Measurements from ENCODE around the gene HIP1R. TPM values are rescaled to one million over a fixed set of nuclear protein-coding genes. Genes with fewer than 3 reads are reported as not detected.

Gene HIP1R
- total RNA-seq, 2 donors from 2014 or later: 12.8 to 19.3 TPM

DNA sequence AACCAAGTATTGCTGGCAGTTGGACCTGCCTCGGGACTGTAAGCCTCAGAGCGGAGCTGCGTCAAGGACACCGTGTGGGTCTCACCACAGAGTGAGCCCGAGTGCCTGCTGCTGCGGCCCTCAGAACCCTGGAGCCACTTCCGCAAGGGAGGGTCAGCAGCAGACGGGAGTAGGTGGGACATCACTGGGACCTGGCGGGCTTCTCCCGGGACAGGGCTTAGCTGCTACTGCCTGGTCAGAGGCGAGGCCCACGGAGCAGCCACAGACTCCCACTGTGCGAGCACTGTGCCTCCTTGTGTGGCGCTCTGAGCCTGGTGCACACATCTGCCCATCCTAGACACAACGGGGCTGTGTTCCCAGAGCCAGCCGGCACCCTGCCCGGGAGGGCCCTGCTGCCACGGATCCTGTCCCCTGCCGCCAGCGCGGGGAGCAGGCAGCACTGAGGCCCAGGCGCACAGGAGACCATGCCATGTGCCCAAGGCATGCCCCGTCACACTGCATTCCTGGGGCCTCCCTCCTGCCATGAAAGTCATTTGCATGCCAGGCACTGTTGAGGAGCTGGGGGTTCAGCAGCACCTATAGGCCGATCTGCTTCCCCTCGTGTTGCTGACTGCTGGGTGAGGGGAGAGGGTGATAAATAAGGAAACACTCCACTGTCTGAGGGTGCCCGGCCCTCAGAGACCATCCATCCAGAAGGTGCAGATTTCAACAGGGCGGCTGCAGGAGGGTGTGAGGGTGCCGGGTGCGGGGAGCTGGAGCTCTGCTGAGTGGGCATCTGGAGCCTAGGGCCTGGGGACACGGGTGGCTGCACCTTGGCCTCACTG, 10.0 kb downstream of the HIP1R start:
- peak; percentile 46 for DNase-seq (ENCODE audit: low spot score)
- intact Hi-C loops (cut with DNase I): no loop called here

DNA sequence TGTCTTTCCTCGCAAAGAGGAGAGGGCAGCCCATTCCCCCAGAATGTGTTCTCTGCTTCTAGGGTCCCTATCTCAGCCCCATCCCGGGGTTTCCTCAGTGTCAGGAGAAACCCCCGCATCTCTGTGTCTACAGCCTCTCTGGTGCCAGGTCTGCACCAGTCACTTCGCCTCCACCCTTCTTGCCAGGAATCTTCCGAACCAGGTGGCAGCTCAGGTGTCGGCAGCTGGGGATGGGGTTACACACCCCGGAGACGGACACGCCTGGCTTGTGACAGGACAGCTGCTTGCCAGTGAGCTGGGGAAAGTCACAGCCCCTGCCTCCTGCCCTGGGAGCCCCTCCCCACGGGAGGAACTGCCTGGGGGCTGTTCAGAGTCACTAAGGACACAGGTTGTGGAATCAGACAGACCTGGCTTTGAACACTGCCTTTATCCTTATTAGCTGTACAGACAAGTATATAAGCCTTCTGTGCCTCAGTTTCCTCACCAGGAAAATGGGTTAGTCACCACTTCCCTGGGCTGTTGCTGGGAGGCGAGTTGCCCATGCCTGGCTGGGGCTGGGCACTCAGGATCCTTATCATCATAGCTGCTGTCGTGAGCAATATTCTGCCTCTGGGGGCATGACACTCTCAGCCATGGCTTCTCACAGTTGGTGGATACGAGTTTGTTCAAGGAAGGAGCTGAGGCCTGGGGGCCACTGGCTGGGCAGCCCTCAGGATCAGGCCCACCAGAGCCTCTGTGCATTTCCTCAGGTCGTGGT, 10.8 kb downstream of the HIP1R start:
- intact Hi-C loops (cut with DNase I): no loop called here
- no peak for DNase-seq (ENCODE audit: low spot score)

DNA sequence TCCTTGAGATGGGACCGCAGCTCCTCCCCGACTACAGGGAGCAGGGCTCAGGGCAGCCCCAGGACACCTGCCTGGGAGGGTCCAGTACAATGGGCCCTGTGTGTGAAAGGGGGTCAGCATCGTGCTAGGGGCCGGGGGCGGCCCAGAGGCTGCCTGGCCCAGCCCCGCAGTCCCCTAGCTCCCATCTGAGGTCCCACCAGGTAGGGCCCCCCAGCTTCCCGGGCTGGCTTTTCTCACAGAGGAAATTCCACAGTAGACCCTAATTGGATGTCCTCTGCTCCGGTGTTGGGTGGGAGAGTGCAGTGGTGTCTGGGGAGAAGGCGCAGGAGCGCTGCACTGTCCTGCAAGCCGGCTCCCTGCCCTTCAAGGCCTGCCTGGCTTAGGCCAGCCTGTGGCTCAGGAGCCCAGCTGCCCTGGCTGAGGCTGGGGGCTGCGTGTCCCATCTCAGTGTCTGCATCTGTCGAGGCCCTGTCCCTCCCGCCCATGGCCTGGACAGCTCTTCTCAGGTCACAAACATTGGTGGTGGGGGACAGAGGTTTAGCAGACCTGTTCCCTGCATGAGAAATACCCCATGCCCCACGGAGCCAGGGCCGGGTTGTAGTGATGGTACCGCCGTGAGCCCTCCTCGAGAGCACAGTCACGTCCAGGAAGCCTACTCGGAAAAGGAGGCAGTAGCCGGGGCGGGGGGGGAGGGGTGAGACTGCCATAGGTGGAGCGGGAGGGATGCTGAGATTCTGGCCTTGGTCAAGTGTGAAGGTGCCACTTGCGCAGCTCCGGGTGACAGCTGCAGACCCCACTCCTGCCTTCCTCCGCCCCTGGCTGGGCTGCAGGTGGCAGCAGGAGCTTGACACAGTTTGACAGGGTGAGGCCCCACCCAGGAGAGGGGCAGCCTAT, 11.6 kb downstream of the HIP1R start:
- peak; percentile 76 for DNase-seq (ENCODE audit: low spot score)
- intact Hi-C loops (cut with DNase I): no loop called here

DNA sequence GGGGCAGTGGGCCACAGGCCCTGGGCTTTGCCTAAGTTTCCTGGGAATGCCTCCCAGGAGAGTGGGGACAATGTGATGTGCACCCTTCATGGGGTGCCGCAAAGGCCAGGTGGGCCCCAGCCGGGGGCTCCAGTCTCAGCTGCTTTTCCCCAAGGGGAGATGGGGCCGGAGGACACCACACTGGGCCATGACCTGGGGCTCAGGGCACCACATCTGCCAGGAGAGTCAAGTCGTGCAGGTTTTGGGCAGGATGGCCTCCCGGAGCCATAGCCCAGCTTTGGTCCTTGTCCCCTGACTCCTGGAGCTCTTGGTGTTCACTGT, 12.2 kb downstream of the HIP1R start:
- intact Hi-C loops (cut with DNase I): no loop called here
- no peak for DNase-seq (ENCODE audit: low spot score)

DNA sequence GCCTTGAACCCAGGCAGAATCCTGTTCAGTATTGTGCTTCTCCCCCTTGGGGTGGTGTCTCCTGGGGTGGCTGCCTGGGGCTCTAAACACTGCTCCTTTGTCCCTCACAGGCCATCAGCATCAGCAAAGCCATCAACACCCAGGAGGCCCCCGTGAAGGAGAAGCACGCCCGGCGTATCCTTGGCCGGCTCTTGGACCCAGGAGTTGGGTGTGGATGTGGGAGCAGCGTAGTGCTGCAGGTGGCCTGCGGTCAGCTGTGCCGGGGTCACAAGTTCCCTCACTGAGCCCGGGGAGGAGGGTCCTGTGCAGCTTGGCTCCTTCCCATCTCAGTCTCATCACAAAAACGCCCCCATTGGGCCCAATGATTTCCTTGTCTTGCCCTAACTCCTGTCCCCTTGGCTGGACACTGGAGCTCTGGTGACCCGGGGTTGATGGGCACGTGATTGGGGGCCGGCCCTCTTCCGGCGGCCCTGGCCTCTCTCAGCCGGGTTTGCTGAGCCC, 12.7 kb downstream of the HIP1R start:
- intact Hi-C loops (cut with DNase I): no loop called here

DNA sequence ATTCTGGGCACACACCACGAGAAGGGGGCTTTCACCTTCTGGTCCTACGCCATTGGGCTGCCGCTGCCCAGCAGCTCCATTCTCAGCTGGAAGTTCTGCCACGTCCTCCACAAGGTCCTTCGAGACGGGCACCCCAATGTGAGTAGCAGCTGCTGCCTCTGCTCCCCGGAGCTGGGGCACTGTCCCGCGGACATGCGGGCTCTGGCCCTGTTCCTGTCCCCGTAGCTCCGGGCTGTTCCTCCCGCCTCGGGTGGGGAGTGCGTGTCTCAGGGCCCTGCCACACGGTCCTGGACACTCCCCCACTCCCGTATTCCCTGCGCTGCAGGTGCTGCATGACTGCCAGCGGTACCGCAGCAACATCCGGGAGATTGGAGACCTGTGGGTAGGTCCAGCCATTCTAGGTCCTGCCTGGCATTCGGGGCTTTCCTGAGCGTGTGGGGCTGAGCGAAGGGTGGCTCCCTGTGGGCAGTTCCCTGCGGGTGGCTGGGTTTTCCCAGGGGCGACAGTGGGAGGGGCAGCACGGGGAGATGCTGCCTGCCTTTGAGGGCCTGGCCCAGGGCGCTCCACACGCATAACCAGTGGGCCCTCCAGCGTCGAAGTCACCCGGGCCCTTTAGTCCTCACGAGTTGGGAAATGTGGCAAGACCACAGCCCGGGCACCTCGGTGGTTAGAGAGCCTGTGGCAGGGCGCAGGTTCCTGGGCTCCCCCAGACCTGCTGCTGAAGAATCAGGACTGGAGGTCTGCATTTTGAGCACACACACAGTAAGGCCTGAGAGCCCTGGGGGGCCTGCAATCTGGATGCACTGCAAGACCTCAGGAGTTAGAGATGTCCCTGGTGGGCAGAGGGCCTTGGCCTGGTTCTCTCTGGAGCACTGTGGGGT, 13.5 kb downstream of the HIP1R start:
- DNase-seq (ENCODE audit: low spot score): no peak
- intact Hi-C loops (cut with DNase I): no loop called here

More for the DNA sequence above, 12.7 kb downstream of the HIP1R start:
- DNase-seq (ENCODE audit: low spot score): no peak

DNA sequence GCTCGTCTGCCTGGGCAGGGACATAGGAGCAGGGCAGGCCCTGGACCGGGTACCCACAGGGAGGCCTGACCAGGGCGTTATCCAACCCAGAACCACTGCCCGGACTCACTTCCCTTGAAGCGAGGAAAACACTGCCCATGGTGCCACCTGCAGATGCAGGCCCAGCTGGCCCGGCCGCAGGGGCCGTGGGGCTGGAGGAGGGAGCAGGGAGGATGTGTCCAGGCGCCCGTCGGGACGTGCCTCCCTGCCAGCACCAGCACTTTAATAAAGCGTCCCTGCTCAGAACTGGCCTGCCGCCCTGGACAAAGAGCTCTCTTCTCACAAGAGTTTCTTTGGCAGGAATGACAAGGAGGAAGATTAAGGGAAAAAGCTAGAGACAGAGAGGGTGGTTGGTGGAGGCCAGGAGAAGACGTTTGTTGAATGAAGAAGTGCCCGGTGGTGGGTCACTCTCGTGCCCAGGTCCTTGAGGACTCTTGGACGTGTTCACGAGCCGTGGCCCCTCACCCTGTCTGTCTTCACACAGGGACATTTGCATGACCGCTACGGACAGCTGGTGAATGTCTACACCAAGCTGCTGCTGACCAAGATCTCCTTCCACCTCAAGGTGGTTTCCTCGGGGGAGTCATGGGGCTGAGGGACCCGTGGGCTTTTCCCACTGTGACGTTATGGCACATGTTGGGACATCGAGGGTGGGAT, 14.2 kb downstream of the HIP1R start:
- DNase-seq (ENCODE audit: low spot score): no peak
- intact Hi-C loops (cut with DNase I): loop anchor here in 1 of 2 donors (10.0 kb wide), 2 partner anchors 55 to 385 kb away; partner anchors contain the start of genes MPHOSPH9 and MTRFR

DNA sequence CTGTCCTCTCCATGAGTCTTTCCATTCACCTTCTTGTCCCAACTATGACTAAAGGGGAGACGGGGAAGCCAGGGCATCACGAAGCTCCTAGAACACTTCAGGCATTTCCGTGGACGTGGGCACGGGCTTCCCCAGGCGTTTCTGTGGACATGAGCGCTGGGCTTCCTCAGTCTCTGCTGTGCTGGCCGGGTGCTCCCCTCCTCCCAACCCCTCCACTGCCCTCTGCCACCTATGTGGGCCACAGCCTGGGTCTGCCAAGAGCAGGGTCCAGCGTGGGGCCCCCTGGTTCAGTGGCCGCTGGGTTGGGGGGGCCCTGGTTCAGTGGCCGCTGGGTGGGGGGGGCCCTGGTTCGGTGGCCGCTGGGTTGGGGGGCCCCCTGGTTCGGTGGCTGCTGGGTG, 14.8 kb downstream of the HIP1R start:
- intact Hi-C loops (cut with DNase I): loop anchor here in 1 of 2 donors (10.0 kb wide), 2 partner anchors 55 to 385 kb away; partner anchors contain the start of genes MPHOSPH9 and MTRFR
- no peak for DNase-seq (ENCODE audit: low spot score)

DNA sequence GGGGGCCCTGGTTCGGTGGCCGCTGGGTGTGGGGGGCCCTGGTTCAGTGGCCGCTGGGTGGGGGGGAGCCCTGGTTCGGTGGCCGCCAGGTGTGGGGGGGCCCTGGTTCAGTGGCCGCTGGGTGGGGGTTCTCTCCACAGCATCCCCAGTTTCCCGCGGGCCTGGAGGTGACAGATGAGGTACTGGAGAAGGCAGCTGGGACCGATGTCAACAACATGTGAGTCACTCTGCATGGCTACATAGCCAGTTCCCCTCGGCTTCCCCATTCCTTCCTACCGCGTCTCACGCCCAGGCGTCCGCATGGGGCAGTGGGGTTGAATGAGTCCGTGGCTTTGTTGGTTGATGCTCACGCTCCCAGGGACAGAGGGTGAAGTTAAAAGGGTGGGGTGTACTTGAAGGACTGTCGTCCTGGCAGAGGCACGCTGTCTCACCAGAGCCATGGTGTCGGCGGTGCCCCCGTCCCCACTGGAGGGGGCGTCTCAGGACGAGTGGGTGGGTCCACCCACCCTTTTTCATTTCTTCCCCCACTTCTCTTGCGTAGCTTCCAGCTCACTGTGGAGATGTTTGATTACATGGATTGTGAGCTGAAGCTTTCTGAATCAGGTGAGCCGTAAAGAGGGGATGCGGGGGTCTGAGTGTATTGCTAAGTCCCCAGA, 15.6 kb downstream of the HIP1R start:
- intact Hi-C loops (cut with DNase I): loop anchor here in 1 of 2 donors (10.0 kb wide), 2 partner anchors 56 to 384 kb away; partner anchors contain the start of genes MPHOSPH9 and MTRFR
- no peak for DNase-seq (ENCODE audit: low spot score)

DNA sequence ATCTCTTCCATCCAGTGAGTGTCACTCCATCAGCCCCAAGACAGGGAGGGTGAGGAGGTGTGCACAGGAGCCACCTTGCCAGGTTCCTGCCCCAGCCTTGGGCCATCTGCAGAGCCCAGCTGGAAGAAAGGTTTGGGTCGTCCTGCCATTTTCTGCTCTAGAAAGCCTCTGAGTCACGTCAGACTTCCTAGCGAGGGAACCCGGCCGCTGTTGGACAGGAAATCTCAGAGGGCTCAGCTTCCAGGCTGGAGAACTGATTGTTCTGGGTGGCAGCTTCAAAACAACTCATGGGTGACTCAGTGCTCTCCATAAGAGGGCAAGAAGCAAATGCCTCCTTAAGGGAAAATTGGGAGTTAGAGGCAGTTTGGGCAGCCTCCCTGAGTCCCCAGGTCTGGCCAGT, 16.6 kb downstream of the HIP1R start:
- no peak for DNase-seq (ENCODE audit: low spot score)

DNA sequence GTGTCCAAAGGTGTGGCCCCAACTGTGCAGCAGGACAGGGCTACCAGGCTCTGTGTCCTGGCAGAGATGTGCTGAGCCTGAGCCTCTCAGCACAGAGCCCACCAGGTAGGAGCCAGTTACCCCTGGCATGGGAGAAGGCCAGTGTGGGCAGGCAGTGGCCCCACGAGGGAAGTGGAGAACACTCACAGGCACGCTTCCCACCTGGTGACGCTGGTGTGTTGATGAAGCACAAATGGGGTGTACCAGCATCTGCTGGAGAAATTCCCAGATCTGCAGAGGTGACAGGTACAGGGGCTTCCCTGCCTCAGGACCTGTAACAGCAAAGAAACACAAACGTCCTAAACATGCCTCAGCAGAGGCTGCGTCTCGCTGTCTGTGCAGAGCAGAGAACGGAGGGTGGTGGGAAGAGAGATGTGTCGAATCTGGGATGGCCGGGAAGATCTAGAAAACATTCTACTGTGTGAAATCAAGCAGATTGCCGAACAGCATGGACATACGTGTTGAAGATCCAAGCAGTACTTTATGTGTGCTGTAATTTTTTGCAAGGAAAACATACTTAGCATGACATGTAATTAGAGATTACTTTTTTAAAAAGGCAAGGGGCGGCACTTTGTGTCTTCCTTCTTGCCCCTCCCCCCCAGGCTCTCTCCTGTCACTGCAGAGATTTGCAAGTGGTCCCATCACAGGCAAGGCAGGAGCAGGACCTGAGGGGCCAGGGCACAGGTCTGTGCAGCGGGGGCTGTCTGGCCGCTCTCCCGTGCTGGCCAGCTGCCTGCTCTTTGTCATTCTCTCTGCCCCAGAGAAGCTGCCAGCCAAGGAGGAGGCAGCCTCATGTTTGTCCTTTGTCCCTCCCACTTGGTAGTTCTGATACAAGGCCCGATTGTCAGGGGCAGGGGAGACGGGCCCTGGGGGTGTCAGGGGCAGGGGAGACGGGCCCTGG, 17.3 kb downstream of the HIP1R start:
- no peak for DNase-seq (ENCODE audit: low spot score)
- intact Hi-C loops (cut with DNase I): loop anchor here in 1 of 2 donors (10.0 kb wide), 2 partner anchors 58 to 382 kb away; partner anchors contain the start of genes MPHOSPH9 and MTRFR

More for the DNA sequence above, 16.6 kb downstream of the HIP1R start:
- intact Hi-C loops (cut with DNase I): loop anchor here in 1 of 2 donors (10.0 kb wide), 2 partner anchors 57 to 383 kb away; partner anchors contain the start of genes MPHOSPH9 and MTRFR

DNA sequence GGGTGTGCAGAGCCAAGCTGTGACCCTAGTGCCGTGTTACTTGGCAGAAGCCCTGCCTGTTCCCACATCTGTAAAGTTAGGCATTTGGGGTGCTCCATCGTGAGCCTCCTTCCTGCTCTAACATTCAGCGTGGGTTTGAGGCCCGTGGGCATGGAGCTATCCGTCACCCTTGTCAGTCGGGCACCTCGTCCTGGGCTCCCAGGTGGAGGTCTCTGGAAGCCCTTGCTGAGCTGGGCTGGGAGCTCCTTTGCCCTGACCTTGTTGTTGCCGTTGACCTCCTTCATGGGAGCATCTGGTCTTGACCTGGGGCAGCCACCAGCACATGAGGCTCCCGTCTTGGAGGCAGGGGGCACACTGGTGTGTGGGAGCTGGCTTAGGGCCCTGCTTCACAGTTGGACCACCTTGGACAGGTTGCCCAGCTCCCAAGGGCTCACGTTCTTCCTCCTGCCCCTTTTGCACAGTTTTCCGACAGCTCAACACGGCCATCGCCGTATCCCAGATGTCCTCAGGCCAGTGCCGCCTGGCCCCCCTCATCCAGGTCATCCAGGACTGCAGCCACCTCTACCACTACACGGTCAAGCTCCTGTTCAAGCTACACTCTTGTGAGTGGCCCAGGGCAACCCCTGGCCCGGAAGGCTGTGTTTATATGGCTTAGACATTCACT, 18.5 kb downstream of the HIP1R start:
- DNase-seq (ENCODE audit: low spot score): no peak
- intact Hi-C loops (cut with DNase I): loop anchor here in 1 of 2 donors (10.0 kb wide), 2 partner anchors 59 to 381 kb away; partner anchors contain the start of genes MPHOSPH9 and MTRFR

DNA sequence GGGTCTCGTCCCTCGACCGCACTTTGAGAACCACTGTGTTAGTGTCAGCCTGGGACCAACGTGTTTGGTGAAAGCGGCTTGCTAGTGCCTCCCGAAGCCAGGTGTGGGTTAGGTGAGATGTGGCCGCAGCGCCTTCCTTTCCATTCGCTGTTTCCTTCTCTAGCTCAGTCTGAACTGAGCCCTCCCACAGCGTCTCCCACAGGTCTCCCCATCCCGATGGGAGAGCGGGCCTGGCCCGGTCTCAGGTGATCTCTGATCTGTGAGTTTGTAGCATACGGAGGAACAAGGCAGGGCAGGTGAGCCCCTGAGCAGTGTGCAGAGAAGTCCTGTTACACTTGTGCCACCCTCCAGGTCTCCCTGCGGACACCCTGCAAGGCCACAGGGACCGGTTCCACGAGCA, 19.3 kb downstream of the HIP1R start:
- no peak for DNase-seq (ENCODE audit: low spot score)
- intact Hi-C loops (cut with DNase I): loop anchor here in 1 of 2 donors (10.0 kb wide), 2 partner anchors 60 to 380 kb away; partner anchors contain the start of genes MPHOSPH9 and MTRFR

DNA sequence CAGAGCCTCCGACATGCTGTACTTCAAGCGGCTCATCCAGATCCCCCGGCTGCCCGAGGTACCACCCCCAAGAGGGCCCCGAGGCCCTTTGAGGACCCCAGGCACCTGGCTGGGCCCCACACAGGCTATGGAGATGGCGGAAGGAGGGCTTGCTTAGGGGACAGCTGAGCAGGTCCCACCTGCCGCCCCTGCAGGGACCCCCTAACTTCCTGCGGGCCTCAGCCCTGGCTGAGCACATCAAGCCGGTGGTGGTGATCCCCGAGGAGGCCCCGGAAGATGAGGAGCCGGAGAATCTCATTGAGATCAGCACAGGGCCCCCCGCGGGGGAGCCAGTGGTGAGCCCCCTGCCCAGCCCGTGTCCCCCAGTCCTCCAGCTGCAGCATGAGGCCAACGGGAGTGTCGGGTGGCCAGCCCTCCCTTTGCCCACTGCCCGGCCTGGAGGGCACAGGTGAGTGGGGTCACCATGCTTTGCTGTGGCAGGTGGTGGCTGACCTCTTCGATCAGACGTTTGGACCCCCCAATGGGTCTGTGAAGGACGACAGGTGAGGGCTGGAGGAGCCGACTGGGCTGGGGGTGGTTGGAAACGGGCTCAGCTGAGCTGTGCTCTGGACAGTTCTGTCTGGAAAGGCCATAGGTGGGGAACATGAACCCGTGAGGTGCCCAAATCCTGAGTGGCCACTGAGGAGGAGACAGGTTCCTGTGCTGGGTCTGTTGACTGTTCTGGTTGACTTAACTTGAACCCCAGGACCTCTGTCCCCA, 20.0 kb downstream of the HIP1R start:
- intact Hi-C loops (cut with DNase I): loop anchor here in 1 of 2 donors (5.0 to 10.0 kb wide), 3 partner anchors 60 to 380 kb away; partner anchors contain the start of genes MPHOSPH9 and MTRFR
- no peak for DNase-seq (ENCODE audit: low spot score)

Measured in posterior vena cava (tissue), 2 donors.